GM12892 (cell line): ENCODE data around the gene GNB3. TPM values are rescaled to one million over a fixed set of nuclear protein-coding genes. Genes with fewer than 3 reads are reported as not detected.

Experiments
- DNase-seq: peaks from one replicate; pipeline ENCODE4 v3.0.0; 2011; ENCODE audit not compliant: insufficient read length
- FAIRE-seq: peaks from 2 replicates; lab custom pipeline; 2011; peaks lifted over from hg19 to GRCh38; lab: Jason Lieb, UNC
- POLR2A ChIP-seq: IDR thresholded peaks from 2 replicates; pipeline ENCODE4 v1.6.1; 2011; ENCODE audit warnings: low read depth, low read length, control low read depth
- POLR2AphosphoS5 ChIP-seq: IDR thresholded peaks from 2 replicates; pipeline ENCODE4 v1.6.1; 2011; ENCODE audit warnings: low read depth, low read length, control low read depth
- TAF1 ChIP-seq: IDR thresholded peaks from 2 replicates; pipeline ENCODE4 v1.6.1; 2011; ENCODE audit warnings: low read depth, mild to moderate bottlenecking, control low read depth, low read length, borderline replicate concordance
- polyA plus RNA-seq: library from polyadenylated mRNA; unstranded; fragments of >200 nt; gene quantifications from one replicate; pipeline ENCODE4 v1.2.1, GENCODE V29; 2012; ENCODE audit warnings: missing spikeins, inconsistent platforms; ENCODE audit not compliant: missing spikeins

The GNB3 gene
- 0.85 TPM for polyA plus RNA-seq

GRCh38 chr12:6840761-6841515, at the start of gene GNB3:
Gene GNB3, plus strand, starts transcription at chr12:6840925. Its CDS starts 363 bp downstream, at chr12:6841288.
- FAIRE-seq (no peak), DNase-seq (no peak)
- no peak for TF ChIP-seq TAF1
- TF ChIP-seq POLR2A, result no peak
- no peak for TF ChIP-seq POLR2AphosphoS5

GRCh38 chr12:6791931-6792520, 48.7 kb upstream of the GNB3 start:
- FAIRE-seq (no peak), DNase-seq (no peak)

GRCh38 chr12:6792522-6793201, 48.1 kb upstream of the GNB3 start:
- FAIRE-seq, result no peak
- no peak for TF ChIP-seq POLR2AphosphoS5
- TF ChIP-seq POLR2A, result no peak
- TF ChIP-seq TAF1, result no peak

More at GRCh38 chr12:6791931-6792520, 48.7 kb upstream of the GNB3 start:
- TF ChIP-seq POLR2A (no peak), TAF1 (no peak), POLR2AphosphoS5 (no peak)

GRCh38 chr12:6795088-6795487, 45.6 kb upstream of the GNB3 start:
- no peak for DNase-seq
- TF ChIP-seq POLR2AphosphoS5 (no peak), TAF1 (no peak), POLR2A (no peak)
- no peak for FAIRE-seq

More at GRCh38 chr12:6792522-6793201, 48.1 kb upstream of the GNB3 start:
- DNase-seq, result no peak

GRCh38 chr12:6796576-6796975, 44.1 kb upstream of the GNB3 start:
- TF ChIP-seq POLR2AphosphoS5 (no peak), TAF1 (no peak), POLR2A (no peak)
- no peak for DNase-seq
- no peak for FAIRE-seq

GRCh38 chr12:6799147-6799546, 41.6 kb upstream of the GNB3 start:
- TF ChIP-seq POLR2A (no peak), TAF1 (no peak), POLR2AphosphoS5 (no peak)
- FAIRE-seq, result no peak
- DNase-seq, result no peak

- FAIRE-seq, result no peak
- TF ChIP-seq POLR2AphosphoS5 (no peak), TAF1 (no peak), POLR2A (no peak)
These were observed 33.6 kb upstream of the GNB3 start for GRCh38 chr12:6807170-6807569.

GRCh38 chr12:6809056-6809455, 31.7 kb upstream of the GNB3 start:
- no peak for TF ChIP-seq TAF1
- no peak for TF ChIP-seq POLR2A
- TF ChIP-seq POLR2AphosphoS5, result no peak
- no peak for FAIRE-seq
- DNase-seq, result no peak

More at GRCh38 chr12:6807170-6807569, 33.6 kb upstream of the GNB3 start:
- no peak for DNase-seq

GRCh38 chr12:6810758-6811157, 30.0 kb upstream of the GNB3 start:
- TF ChIP-seq POLR2A, result no peak
- TF ChIP-seq TAF1, result no peak
- TF ChIP-seq POLR2AphosphoS5, result no peak
- DNase-seq (no peak), FAIRE-seq (no peak)

GRCh38 chr12:6813363-6813762, 27.4 kb upstream of the GNB3 start:
- TF ChIP-seq POLR2A, result no peak
- TF ChIP-seq TAF1, result no peak
- no peak for TF ChIP-seq POLR2AphosphoS5
- FAIRE-seq, result no peak
- no peak for DNase-seq

- FAIRE-seq (no peak), DNase-seq (no peak)
- TF ChIP-seq POLR2AphosphoS5, result no peak
- TF ChIP-seq POLR2A, result no peak
- TF ChIP-seq TAF1, result no peak
These were observed 24.1 kb upstream of the GNB3 start for GRCh38 chr12:6816598-6816997.

- DNase-seq, result no peak
- no peak for TF ChIP-seq TAF1
- no peak for FAIRE-seq
These were observed 23.6 kb upstream of the GNB3 start for GRCh38 chr12:6817098-6817497.
